ENCODE data around the gene AADACL4.

The AADACL4 gene

GRCh38 chr1:12613180-12613579, 30.7 kb upstream of the AADACL4 start:
- DNase-seq (ENCODE audit: low spot score), result no peak

DNA sequence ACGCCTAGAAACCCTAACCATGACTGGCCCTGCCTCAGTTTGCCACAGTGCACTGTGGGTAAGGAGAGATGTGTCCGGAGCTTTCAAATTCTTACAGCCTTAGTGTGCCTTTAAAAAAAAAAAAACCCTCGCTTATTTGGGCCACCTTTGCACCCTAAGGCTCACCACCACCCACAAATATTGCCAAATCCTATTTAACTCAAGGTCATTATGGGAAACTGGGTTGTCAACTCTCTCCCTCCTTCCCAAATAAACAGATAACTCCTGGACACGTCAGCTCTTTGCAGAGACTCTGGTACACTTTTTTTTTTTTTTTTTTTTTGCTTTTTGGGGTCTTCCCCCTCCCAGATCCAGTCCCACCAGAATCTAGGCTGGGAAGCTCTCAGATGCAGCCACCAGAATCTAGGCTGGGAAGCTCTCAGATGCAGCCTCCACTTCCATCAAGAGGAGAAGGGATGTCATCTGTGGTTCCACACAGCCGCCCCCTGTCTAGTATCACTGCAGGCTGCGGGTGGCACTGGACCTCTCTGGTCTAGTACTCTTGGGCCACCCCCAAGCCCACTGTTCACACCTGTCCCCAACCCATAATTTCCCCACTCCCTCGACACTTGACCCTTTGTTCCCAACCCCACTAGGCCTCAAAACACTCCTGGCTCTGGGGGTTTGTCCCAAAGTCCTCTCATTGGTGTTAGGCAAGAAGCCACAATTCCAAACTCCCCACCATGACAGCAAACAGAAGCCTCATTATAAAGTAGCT, 29.3 kb upstream of the AADACL4 start:
- no peak for DNase-seq (ENCODE audit: low spot score)

GRCh38 chr1:12615159-12615864, 28.6 kb upstream of the AADACL4 start:
- DNase-seq (ENCODE audit: low spot score), result peak; percentile 62

DNA sequence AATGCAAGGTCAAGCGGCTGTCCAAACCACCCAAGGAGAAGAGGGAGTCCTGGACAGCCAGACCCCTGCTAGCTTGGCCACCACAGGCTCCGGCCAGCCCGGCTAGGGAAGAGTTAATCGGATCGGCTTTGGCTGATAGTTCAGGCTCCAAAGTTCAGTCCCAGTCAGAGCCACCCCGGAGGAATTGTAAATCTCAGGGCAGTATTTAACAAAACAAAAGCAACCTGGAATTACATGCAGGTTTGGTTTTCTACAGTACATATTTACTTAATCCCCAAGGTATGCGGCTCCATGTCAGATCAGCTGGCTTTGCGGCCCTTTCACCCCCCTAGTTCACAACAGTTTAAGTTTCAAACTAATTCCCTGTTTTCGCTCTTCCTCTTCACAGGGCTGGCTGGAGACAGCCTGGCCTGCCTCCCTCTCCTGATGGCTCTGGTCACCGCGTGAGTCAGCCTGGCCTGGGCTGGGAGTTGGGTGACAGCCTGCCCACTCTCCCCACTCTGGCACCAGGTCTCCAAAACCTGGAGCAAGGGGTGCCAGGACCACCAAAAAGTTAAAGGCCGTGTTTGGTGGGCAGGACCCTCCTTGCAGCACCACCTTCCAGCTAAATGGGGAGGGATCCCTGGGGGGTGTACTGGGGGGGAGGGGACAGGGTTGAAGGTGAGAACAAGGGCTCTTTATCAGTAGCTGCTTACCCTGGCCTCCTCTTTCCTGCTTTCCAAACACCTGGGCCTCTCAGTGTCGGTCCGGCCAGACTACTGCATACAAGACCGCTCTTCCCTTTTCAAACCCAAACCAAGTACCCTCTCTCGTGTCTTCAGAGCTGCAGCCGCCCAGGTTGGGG, 27.8 kb upstream of the AADACL4 start:
- DNase-seq (ENCODE audit: low spot score), result peak; percentile 54

DNA sequence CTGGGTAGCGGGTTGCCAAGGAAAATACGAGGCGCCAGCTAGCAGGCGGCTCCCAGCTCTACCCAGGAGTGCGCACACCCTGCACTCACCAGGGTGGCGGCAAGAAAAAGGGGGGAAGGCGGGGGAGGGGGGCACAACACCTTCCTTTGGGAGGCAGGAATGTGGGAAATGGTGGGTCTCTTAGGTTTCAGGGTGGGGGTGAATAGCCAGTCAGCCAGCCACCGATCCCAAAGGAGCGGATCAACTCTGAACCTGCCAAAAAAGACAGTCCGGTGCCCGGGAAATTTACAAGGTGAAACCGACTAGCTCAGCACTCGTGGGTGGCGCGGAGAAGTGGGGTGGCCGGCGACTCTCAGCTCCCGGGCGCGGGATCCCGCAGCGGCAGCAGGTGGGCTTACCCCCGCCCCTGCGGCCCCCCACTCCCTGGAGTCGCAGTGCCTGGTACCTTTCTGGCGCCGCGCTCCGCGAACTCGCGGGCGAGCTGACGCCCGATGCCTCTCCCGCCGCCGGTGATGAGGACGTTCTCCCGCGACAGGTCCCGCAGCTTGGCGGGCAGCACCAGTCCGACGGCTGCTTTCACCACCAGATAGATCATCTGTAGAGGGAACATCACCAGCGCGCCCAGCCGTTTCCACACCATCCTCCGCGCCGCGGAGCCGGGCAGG, 27.0 kb upstream of the AADACL4 start:
- no peak for DNase-seq (ENCODE audit: low spot score)

- DNase-seq (ENCODE audit: low spot score), result no peak
Observed at GRCh38 chr1:12617511-12617900, 26.4 kb upstream of the AADACL4 start.

DNA sequence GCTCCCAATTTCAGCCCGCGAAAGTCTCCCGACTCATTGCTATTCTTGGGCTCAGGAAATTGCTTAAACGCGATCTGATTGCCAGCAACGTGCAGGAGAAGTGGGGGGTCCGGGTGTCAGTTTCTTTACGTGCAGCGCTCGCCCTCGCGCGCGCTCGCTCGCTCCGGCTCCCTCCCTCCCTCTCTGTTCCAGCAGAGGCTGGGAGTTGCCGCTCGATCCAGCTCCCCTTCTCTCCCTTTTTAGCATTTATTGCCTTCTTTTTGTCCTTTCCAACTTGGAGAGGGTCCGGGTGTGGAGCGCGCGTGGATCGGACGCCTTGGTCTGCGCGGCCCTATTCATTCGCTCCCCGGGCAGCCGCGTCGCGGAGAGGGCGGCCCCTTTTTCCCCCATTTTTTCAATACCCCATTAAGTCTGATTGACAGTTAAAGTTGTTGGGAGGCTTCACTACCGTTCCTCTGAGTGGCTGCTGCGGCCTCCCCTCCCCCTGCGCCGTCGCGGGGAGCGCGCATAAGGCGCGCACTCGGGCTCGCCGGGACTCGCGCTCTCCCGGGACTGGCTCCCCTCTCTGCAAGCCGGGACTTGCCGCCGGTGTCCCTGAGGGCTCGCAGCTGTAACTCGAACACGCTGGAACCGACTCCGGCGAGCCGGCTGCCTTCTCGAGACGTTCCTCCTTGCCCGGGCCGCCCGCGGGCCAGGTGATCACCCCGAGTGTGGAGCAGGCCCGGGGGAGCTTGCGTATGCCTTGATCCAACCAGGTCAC, 25.8 kb upstream of the AADACL4 start, which contains the start of gene DHRS3:
Gene DHRS3, minus strand, starts transcription at position 310 of the 760 bp plus-strand sequence. CDS start 862 bp downstream, outside the sequence.
- peak; percentile 78 for DNase-seq (ENCODE audit: low spot score)

- DNase-seq (ENCODE audit: low spot score), result no peak
Observed at GRCh38 chr1:12618661-12618964, 25.3 kb upstream of the AADACL4 start.

DNA sequence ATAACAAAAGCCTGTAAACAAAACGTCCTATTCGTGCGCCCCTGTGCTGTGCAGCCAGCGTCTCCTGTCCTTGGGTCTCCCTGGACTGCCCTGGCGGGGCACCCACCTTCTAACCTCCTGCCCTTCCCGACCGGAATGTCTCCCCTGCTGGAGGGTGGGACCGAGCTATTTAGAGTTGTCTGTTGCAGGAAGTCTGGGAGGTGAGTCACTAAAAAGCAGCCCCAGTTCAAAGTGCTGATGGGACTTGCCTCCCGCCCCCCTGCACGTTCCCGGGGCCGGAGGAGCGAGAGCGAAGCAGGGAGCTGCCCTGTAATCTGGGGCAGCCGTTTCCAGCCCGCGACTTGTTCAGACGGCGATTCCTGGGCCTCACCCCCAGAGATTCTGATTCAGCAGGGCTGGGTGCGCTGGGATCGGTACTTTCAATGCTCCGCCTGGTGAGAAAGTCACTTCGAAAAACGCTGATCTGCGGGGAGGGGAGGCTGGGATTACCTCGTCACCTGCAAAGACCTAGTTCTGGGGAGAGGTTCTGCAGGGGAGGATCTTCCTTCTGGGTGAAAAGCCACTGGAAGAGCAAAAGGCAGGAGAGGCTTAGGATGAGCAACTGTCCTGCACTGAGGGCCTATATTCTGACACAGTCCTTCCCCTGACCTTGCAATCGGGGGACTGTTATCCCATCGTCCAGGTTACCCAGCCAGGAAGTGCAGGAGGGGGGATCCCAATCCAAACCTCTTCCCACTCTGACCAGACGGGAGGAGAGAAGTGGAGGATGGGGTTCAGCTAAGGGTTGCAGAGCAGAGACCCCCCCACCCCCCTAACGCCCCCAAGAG, 24.7 kb upstream of the AADACL4 start:
- DNase-seq (ENCODE audit: low spot score), result peak; percentile 47

GRCh38 chr1:12619792-12620487, 23.9 kb upstream of the AADACL4 start:
- peak; percentile 88 for DNase-seq (ENCODE audit: low spot score)

DNA sequence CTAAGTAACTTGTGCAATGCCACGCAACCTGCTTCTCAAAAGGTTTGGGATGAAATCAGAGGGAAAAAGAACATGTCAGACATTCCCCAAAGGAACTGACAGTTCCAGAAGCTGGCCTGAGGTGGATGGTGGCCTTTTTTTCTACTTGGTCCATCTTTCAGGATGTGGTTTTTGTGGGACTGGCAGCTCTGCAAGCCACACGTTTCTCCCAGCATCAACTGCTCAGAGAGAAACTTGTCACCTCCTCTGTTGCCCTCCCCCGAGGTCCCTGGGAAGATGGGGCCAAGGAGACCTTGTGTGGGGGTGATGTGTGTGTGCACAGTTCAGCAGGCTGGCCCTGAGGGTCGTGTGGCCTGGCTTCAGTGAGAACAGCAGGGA, 23.4 kb upstream of the AADACL4 start:
- DNase-seq (ENCODE audit: low spot score), result no peak

DNA sequence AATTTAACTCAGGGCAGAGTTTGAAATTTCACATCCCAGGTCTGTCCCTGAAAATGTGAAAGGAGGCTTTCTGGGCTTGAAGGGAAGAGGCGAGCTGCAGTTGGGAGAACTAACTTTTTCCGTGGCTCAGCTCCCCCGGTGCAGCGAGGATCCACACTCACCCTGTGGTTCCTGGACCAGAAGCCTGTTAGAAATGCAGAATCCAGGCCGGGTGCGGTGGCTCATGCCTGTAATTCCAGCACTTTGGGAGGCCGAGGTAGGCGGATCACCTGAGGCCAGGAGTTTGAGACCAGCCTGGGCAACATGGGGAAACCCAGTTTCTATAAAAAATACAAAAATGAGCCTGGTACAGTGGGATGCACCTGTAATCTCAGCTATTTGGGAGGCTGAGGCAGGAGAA, 23.0 kb upstream of the AADACL4 start:
- no peak for DNase-seq (ENCODE audit: low spot score)

- DNase-seq (ENCODE audit: low spot score), result no peak
Observed at GRCh38 chr1:12621346-12622335, 22.2 kb upstream of the AADACL4 start.

DNA sequence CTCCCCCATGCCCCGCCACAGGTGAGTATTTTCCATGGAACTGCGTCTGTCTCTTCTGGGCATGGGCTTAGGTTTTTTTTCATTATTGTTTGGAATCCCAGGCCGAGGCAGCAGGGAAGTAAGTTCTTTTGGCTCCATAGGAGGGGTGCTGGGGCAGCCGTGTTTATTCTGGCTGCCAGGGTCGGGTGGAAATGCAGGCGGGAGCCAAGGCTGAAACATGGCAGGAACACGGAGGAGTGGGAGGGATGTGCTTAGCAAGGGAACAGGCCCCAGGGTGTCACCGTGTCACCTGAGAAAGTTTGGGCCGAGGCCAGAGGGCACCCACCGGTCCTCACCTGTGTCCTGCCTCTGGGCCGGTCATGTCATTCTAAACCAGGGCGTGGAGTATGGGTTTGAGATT, 21.4 kb upstream of the AADACL4 start:
- DNase-seq (ENCODE audit: low spot score), result no peak

- DNase-seq (ENCODE audit: low spot score), result no peak
Observed at GRCh38 chr1:12625276-12625675, 18.6 kb upstream of the AADACL4 start.

DNA sequence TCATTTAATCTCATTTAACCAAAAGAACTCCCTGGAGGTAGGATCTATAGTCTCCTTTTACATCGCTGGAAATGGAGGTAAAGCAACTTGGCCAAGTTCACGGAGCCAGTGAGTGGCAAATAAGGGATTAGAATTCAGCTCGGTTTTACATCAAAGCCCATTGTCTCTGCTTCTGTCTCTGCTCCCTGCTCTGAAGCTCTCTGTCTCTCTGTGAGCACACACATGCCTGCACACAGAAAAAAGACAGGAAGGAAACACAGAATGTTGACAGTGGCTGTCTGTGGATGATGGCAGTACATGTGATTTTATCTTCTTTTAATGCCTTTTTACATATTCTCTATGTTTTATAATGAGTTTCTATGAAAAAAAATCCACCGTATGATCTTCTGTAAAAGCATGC, 17.0 kb upstream of the AADACL4 start:
- DNase-seq (ENCODE audit: low spot score), result no peak

- no peak for DNase-seq (ENCODE audit: low spot score)
Observed at GRCh38 chr1:12627296-12627695, 16.6 kb upstream of the AADACL4 start.

- DNase-seq (ENCODE audit: low spot score), result no peak
Observed at GRCh38 chr1:12629511-12629956, 14.4 kb upstream of the AADACL4 start.

All from Ammon's horn (tissue), 1 donor.